OCI-LY7 (cell line): ENCODE data around the gene VPS35L. TPM values are rescaled to one million over a fixed set of nuclear protein-coding genes. Genes with fewer than 3 reads are reported as not detected.

Experiments
- BruUV-seq: library from RNA; stranded (reverse); fragments of 400-500 nt; replicated peaks from 2 replicates; lab custom pipeline; 2021; lab: Mats Ljungman, UMichigan
- CTCF ChIA-PET: fragments of 300-600 bp; sonication (Branson Sonifier 250); formaldehyde crosslinking; loops from one replicate; lab custom pipeline; 2022; ENCODE audit warnings: antibody characterized with exemption; ENCODE audit not compliant: unreplicated experiment; lab: Charles Lee
- POLR2A ChIA-PET: fragments of 300-600 bp; sonication (Branson Sonifier 250); formaldehyde crosslinking; loops from one replicate; lab custom pipeline; 2022; ENCODE audit warnings: antibody characterized with exemption; lab: Charles Lee
- DNase-seq: peaks from one replicate; pipeline ENCODE4 v3.0.0-alpha.2; 2015; ENCODE audit warnings: low spot score
- H2AFZ ChIP-seq: fragments of 200-600 bp; sonication (generic), shearing (Covaris generic); 2 replicates; pipeline ENCODE4 v1.6.1; 2014; ENCODE audit warnings: mild to moderate bottlenecking, antibody characterized with exemption, low read length, moderate library complexity
- H3K27ac ChIP-seq: fragments of 200-600 bp; sonication (generic); 2 replicates; pipeline ENCODE4 v1.5.1; 2014; ENCODE audit warnings: mixed run types, low read depth, mild to moderate bottlenecking, moderate library complexity, low read length, inconsistent platforms; ENCODE audit not compliant: poor library complexity, severe bottlenecking
- H3K36me3 ChIP-seq: fragments of 200-600 bp; sonication (generic); 2 replicates; pipeline ENCODE4 v1.6.1; 2014; ENCODE audit warnings: mild to moderate bottlenecking, antibody characterized with exemption, low read length, moderate library complexity, mixed read lengths; ENCODE audit not compliant: insufficient read depth
- H3K4me1 ChIP-seq: fragments of 200-600 bp; sonication (generic); 2 replicates; pipeline ENCODE4 v1.5.1; 2014; ENCODE audit warnings: mild to moderate bottlenecking, low read length; ENCODE audit not compliant: insufficient read depth, poor library complexity, severe bottlenecking
- H3K4me2 ChIP-seq: fragments of 200-600 bp; sonication (generic); 2 replicates; pipeline ENCODE4 v1.6.1; 2014; ENCODE audit warnings: mild to moderate bottlenecking, low read length
- H3K4me3 ChIP-seq: fragments of 200-600 bp; sonication (generic); 2 replicates; pipeline ENCODE4 v1.5.1; 2014; ENCODE audit warnings: mild to moderate bottlenecking, low read depth, low read length; ENCODE audit not compliant: poor library complexity, severe bottlenecking
- H3K79me2 ChIP-seq: fragments of 200-600 bp; sonication (generic); 2 replicates; pipeline ENCODE4 v1.6.1; 2016; ENCODE audit warnings: low read depth, mild to moderate bottlenecking, low read length, moderate library complexity, mixed read lengths; ENCODE audit not compliant: insufficient read depth
- H3K9me2 ChIP-seq: fragments of 200-600 bp; sonication (generic); 2 replicates; pipeline ENCODE4 v1.6.1; 2016; ENCODE audit warnings: mild to moderate bottlenecking, low read length, mixed read lengths; ENCODE audit not compliant: insufficient read depth
- H3K9me3 ChIP-seq: fragments of 200-600 bp; sonication (generic); 2 replicates; pipeline ENCODE4 v1.6.1; 2014; ENCODE audit warnings: mild to moderate bottlenecking, mixed run types, low read length, mixed read lengths
- H4K20me1 ChIP-seq: fragments of 200-600 bp; sonication (generic); 2 replicates; pipeline ENCODE4 v1.6.1; 2014; ENCODE audit warnings: mild to moderate bottlenecking, antibody characterized with exemption, low read length, moderate library complexity, mixed read lengths; ENCODE audit not compliant: insufficient read depth
- CTCF ChIP-seq: fragments of 200-600 bp; sonication (generic); conservative IDR thresholded peaks from 2 replicates; pipeline ENCODE4 v1.5.1; 2014; ENCODE audit warnings: mild to moderate bottlenecking, antibody characterized with exemption, low read length, moderate library complexity, mixed read lengths
- EZH2phosphoT487 ChIP-seq: fragments of 200-600 bp; sonication (generic); IDR thresholded peaks from 2 replicates; pipeline ENCODE4 v1.6.1; 2018; ENCODE audit warnings: low read depth, borderline replicate concordance, mild to moderate bottlenecking, mixed run types, antibody characterized with exemption, low read length, moderate library complexity, mixed read lengths
- intact Hi-C: fragments of 100-400 bp; cut with micrococcal nuclease; formaldehyde crosslinking; loops from one replicate; pipeline ENCODE4 v1.10.0; 2022; ENCODE audit not compliant: unreplicated experiment
- total RNA-seq, 2 experiments: library from RNA; depleted of rRNA in 1 of 2; stranded (reverse); fragments of >200 nt in 1 of 2; shearing (Covaris generic) in 1 of 2; gene quantifications; 2 replicates each; pipeline ENCODE4 v1.2.3, GENCODE V29; 2014 to 2022

Gene VPS35L
- total RNA-seq, 2 experiments from 2014 or later = 16.5 to 65.2 TPM

- BruUV-seq = no TSS peak
- H3K9me3 ChIP-seq = no peaks in the 10 kb centered on the region
- H3K4me3 ChIP-seq = no peak overlapping the region
- peaks cover 10% of the 10 kb centered on the region for H3K4me1 ChIP-seq
- H3K9me2 ChIP-seq = no peaks in the 10 kb centered on the region
- H3K4me2 ChIP-seq = no peak overlapping the region
- CTCF ChIA-PET = no interaction called here
- no peak for TF ChIP-seq EZH2phosphoT487
- no peak for TF ChIP-seq CTCF
- H4K20me1 ChIP-seq = peaks cover 14% of the 10 kb centered on the region
- peaks cover 30% of the 10 kb centered on the region for H3K79me2 ChIP-seq
- no peak overlapping the region for H3K27ac ChIP-seq
- DNase-seq = no peak
- H3K36me3 ChIP-seq = peaks cover 79% of the 10 kb centered on the region
- POLR2A ChIA-PET = interaction anchor here (0.6 to 1.2 kb wide), 2 partner anchors 13 to 37 kb away, joined by 3 to 5 read pairs; no protein-coding TSS in a partner anchor
- no peak overlapping the region for H2AFZ ChIP-seq
- intact Hi-C loops = no loop called here
These were observed 156.1 kb downstream of the VPS35L start for GRCh38 chr16:19711643-19712042.

- H3K36me3 ChIP-seq = peaks cover 71% of the 10 kb centered on the region
- no peak for TF ChIP-seq CTCF
- TF ChIP-seq EZH2phosphoT487 = no peak
- H3K4me2 ChIP-seq = no peak overlapping the region
- no peak overlapping the region for H2AFZ ChIP-seq
- ChIA-PET POLR2A (interaction anchor here (1.2 kb wide), 1 partner anchor 14 kb away, joined by 3 read pairs; no protein-coding TSS in a partner anchor), CTCF (no interaction called here)
- peaks cover 39% of the 10 kb centered on the region for H3K79me2 ChIP-seq
- H3K9me2 ChIP-seq = no peaks in the 10 kb centered on the region
- H4K20me1 ChIP-seq = peaks cover 14% of the 10 kb centered on the region
- BruUV-seq = no TSS peak
- intact Hi-C loops = no loop called here
- no peaks in the 10 kb centered on the region for H3K9me3 ChIP-seq
- H3K4me1 ChIP-seq = peaks cover 11% of the 10 kb centered on the region
- H3K4me3 ChIP-seq = no peak overlapping the region
- DNase-seq = no peak
- H3K27ac ChIP-seq = no peak overlapping the region
These were observed 157.0 kb downstream of the VPS35L start for GRCh38 chr16:19712418-19713058.

- Histone ChIP-seq H3K9me3 (no peaks in the 10 kb centered on the region), H3K79me2 (peaks cover 43% of the 10 kb centered on the region)
These were observed 158.2 kb downstream of the VPS35L start for GRCh38 chr16:19713697-19714096.

More at GRCh38 chr16:19713697-19714096, 158.2 kb downstream of the VPS35L start:
- Histone ChIP-seq H3K27ac (no peak overlapping the region), H3K9me2 (no peaks in the 10 kb centered on the region), H3K36me3 (peaks cover 64% of the 10 kb centered on the region), H3K4me3 (no peak overlapping the region), H3K4me2 (no peak overlapping the region), H4K20me1 (peaks cover 14% of the 10 kb centered on the region), H3K4me1 (peaks cover 11% of the 10 kb centered on the region), H2AFZ (no peak overlapping the region)
- intact Hi-C loops = no loop called here
- no peak for DNase-seq
- ChIA-PET POLR2A (no interaction called here), CTCF (no interaction called here)
- no peak for TF ChIP-seq EZH2phosphoT487
- TF ChIP-seq CTCF = no peak
- no TSS peak for BruUV-seq
